ENCODE results near the gene COL12A1. TPM values are rescaled to one million over a fixed set of nuclear protein-coding genes. Genes with fewer than 3 reads are reported as not detected.

Gene COL12A1
- total RNA-seq, 1 donor from 2014 or later = 97.3 TPM

GRCh38 chr6:75106426-75106825, 99.4 kb downstream of the COL12A1 start:
- no peak for DNase-seq (ENCODE audit: extremely low read depth, low read depth, low spot score)

GRCh38 chr6:75103431-75103830, 102.4 kb downstream of the COL12A1 start:
- DNase-seq (ENCODE audit: extremely low read depth, low read depth, low spot score) = no peak

GRCh38 chr6:75102301-75102700, 103.6 kb downstream of the COL12A1 start:
- DNase-seq (ENCODE audit: extremely low read depth, low read depth, low spot score) = no peak

- DNase-seq (ENCODE audit: extremely low read depth, low read depth, low spot score) = peak; percentile 56
Measured at GRCh38 chr6:75101896-75102295, 104.0 kb downstream of the COL12A1 start.

- peak; percentile 66 for DNase-seq (ENCODE audit: extremely low read depth, low read depth, low spot score)
Measured at GRCh38 chr6:75098709-75099108, 107.1 kb downstream of the COL12A1 start.

DNA sequence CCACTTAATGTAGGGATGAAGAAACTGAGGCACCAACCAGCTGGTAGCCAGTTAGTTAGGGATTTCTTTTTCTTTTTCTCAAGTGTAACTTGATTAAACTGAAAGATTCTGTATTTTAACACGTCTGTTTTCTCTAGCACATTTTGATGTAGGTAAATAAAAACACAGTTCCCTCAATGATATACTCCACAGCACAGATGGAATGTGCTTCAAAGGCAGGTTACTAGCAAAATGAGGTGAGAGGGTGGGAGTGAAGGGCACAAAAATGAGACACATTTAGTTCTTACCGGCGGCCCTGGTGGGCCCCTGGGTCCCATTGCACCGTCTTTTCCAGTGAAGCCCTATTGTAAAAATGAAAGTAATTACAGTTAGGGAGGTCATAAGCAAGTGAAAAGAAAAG, 108.9 kb downstream of the COL12A1 start:
- no peak for DNase-seq (ENCODE audit: extremely low read depth, low read depth, low spot score)

DNA sequence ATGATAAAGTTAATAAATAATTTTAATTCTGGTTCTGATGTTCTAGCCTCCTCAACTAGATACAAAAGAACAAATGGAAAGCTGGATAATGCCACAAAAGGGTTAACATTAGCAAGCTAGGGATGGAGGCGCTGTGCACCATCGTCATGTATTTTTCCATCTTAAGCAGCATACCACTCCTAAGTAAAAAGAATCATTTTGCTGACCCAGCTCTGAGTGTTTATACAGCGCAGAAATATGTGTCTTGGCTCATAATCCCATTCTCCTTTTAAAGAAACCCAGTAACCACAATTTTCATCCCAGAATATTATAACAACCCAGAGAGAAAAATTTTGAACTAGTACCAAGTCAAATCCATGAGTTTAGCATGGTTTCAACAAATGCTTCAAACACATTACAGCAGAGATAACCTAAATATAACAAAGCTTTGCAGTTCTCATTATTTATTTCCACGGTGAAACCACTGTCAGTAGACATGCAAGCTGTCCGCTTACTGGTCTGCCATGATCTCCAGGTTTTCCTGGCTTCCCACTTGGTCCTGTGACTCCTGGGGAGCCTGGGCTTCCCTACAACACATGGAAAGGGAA, 111.1 kb downstream of the COL12A1 start:
- DNase-seq (ENCODE audit: extremely low read depth, low read depth, low spot score) = no peak

GRCh38 chr6:75091467-75092190, 114.2 kb downstream of the COL12A1 start:
- DNase-seq (ENCODE audit: extremely low read depth, low read depth, low spot score) = no peak

GRCh38 chr6:75090576-75090975, 115.3 kb downstream of the COL12A1 start:
- DNase-seq (ENCODE audit: extremely low read depth, low read depth, low spot score) = no peak

DNA sequence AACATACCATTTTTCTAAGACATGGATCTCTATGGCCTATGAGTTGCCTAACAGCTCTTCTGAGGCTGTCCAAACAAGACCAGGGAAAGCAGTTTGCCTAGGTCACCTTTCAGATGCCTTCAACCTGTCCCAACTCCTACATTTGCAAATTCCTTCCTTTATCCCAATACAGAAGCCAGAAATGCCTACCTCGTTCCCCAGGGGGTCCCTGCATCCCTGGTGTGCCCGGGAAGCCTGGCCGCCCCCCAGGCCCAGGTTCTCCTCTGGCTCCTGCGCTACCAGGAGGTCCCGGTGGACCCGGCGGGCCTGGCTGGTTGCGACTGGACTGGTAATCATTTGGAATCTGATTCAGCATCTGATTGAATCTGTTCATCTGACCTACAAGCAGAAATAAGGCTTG, 115.9 kb downstream of the COL12A1 start:
- DNase-seq (ENCODE audit: extremely low read depth, low read depth, low spot score) = no peak

DNA sequence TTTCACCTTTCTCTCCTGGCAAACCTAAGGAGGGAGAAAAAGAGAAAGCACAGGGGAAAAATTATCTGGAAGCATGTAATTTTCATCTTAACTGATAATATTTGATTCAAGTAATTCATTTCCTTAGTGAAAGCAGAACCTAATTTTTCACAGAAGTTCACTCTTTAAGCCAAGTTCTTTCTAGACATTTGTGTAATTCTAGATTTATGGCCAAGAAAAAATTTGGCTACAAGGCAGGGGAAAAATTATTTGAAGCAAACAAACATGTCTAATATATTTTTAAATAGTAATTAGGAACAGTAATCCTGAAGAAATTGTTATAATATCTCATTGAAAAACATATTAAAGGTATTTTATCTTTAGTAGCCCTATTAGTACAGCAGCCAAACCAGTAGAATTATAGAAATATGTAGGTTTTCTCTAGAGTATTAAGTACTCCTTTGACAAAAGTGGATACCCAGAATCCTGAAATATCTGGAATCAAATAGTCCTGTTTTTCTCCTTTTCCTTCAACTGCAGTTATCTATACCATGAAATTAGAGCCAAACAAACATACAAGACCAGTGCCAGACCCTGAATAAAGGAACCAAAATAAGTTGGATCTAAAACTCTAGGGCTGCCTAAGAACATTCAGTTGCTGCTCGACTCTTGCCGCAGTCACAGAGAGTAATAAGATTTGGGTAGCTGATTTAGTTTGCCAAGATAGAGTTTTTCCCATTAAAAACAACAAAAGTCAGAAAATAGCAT, 116.5 kb downstream of the COL12A1 start:
- DNase-seq (ENCODE audit: extremely low read depth, low read depth, low spot score) = no peak

DNA sequence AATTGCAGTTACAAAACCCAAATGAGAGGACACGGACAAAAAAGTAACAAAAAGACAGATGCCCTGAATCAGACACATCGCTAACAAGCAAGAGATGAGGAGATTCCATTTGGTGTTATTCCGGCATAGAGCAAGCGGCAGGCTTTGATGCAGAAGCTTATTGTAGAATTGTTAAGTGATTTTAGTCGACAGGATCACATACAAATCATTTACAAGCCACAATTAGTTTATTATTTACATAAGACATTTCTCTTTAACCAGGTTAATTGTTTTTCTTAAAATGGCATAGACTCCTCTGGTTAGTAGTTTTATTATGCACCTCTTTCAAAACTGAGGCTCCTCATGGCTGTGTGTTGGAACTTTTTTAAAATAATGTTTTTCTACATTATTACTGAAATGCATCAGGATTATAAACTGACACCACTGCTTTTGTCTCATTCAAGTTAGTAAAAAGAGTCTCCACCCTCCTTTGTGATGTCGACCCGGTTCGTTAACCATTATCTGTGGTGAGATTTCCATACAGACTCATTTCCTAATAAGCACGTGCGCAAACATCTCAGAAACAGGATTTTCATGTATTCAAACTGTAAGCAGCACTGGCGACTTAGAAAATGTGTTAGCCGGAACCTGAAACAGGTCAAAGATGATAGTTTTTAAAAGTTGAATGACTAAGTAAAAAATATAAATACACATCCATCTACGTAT, 119.8 kb downstream of the COL12A1 start:
- no peak for DNase-seq (ENCODE audit: extremely low read depth, low read depth, low spot score)

GRCh38 chr6:75084872-75085381, 120.9 kb downstream of the COL12A1 start:
- DNase-seq (ENCODE audit: extremely low read depth, low read depth, low spot score) = no peak

- no peak for DNase-seq (ENCODE audit: extremely low read depth, low read depth, low spot score)
Measured at GRCh38 chr6:75084018-75084417, 121.8 kb downstream of the COL12A1 start.

DNA sequence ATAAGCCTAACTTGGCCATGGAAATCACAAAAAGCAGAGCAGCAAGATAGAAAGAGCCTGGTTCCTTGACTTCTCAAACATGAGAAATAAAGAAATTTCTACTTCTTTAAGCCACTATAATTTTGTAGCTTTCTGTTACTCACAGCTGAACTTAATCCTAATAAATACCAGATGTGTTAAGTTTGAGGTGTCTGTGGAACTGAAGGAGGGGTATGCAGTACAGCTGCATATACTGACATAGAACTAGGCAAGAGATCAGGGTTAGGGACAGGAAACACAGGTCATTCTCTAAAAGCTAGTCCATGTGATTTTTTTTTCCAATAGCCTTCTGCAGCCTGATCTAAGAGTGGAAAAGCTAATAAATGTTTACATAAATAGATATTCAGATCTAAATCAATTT, 123.9 kb downstream of the COL12A1 start:
- no peak for DNase-seq (ENCODE audit: extremely low read depth, low read depth, low spot score)

DNA sequence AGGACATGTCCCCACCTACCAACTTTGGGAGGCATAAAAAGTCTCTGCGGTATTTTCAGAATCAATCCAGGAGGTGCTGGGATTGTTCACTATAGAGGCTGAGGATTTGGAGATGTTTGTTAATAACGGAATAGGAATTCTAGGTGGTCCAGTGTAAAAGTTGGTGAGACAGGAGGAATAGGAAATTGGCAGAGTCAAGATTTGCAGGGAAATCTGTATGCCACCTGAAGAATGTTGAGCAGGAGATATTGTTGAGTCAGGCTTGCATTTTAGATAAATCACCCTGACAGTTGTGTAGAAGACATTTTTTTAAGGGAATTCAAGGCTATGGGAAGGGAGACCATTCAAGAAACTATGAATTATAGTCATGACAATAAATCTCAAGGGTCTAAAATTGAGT, 124.8 kb downstream of the COL12A1 start:
- DNase-seq (ENCODE audit: extremely low read depth, low read depth, low spot score) = no peak

DNA sequence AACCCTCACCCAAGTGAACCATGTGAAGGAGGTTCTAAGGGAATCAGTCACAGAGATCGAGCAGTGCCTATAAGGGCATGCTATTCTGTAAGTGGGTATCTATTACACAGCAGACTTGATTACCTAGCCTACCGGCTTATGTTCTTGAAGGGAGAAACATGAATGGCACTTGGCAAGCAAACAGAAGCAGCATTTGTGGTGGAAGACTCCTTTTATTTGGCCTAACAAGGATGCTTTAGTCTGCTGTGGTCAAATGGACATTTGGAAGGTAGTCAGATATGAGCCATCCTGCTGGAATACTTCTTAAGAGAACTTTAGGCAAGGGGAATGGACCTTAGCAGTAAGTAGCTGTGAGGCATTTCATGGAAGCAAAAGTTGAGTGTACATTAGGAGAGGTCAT, 126.3 kb downstream of the COL12A1 start:
- no peak for DNase-seq (ENCODE audit: extremely low read depth, low read depth, low spot score)

DNA sequence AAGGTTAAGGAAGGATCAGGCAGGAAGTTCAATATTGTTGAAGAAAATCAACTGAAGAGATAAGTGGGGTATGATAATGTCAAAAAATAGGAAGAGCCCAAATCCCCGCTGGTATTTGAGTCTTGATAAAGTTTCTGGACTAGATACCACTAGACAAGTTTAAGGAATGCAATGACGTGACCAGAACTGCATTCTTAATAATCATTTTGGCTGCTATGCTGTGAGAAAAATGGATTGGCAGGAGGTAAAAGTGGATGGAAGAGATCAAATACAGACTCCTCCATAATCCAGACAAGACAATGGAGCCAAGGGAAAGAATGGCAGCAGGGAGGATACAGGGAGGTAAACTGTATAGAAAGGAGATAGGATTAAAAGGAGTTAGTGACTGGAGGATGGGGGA, 128.2 kb downstream of the COL12A1 start:
- DNase-seq (ENCODE audit: extremely low read depth, low read depth, low spot score) = no peak

- no peak for DNase-seq (ENCODE audit: extremely low read depth, low read depth, low spot score)
Measured at GRCh38 chr6:75076009-75076408, 129.8 kb downstream of the COL12A1 start.

DNA sequence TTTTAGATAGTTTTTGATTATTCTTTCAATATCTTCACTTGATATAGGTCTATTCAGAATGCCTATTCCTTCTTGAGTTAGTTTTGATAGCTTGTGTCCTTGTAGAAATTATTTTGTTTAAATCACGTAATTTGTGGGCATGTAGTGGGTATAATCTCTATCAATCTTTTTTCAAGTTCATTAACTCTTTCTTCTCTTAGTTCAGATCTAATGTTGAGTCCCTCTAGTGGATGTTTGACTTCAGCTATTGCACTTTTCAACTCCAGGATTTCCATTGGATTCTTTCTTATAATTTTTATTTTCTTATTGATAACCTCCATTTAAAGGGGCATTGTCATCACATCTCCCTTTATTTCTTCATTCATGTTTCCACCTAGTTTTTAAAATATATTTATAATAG, 135.6 kb downstream of the COL12A1 start:
- no peak for DNase-seq (ENCODE audit: extremely low read depth, low read depth, low spot score)

- no peak for DNase-seq (ENCODE audit: extremely low read depth, low read depth, low spot score)
Measured at GRCh38 chr6:75065523-75065922, 140.3 kb downstream of the COL12A1 start.
